SK-N-SH treated with all-trans-retinoic acid at 6 μM for 48 hours (cell line): ENCODE results near the gene PARD3B.

ENCODE experiments used
- ATAC-seq: fragments of 200-7000 bp; cut with Tn5 transposase; 3 replicates; pipeline ENCODE4 v1.9.1; 2020; ENCODE audit warnings: mild to moderate bottlenecking, moderate library complexity
- BACH2 ChIP-seq: fragments of 250-450 bp; sonication (Bioruptor Pico); IDR thresholded peaks from 2 replicates; pipeline ENCODE4 v1.9.0; 2021; ENCODE audit warnings: mild to moderate bottlenecking, borderline replicate concordance
- CSDC2 ChIP-seq: fragments of 250-450 bp; sonication (Bioruptor Pico); IDR thresholded peaks from 2 replicates; pipeline ENCODE4 v1.5.0; 2020; ENCODE audit warnings: mild to moderate bottlenecking, moderate library complexity
- ESRRG ChIP-seq: fragments of 250-450 bp; sonication (Bioruptor Pico); IDR thresholded peaks from 2 replicates; pipeline ENCODE4 v1.6.1; 2021; ENCODE audit warnings: mild to moderate bottlenecking
- GLIS3 ChIP-seq: fragments of 250-450 bp; sonication (Bioruptor Pico); IDR thresholded peaks from 2 replicates; pipeline ENCODE4 v1.5.0; 2020; ENCODE audit warnings: mild to moderate bottlenecking, moderate library complexity
- OSR1 ChIP-seq: fragments of 250-450 bp; sonication (Bioruptor Pico); IDR thresholded peaks from 2 replicates; pipeline ENCODE4 v1.8.0; 2022; ENCODE audit warnings: moderate library complexity, mild to moderate bottlenecking, inconsistent platforms
- PPARA ChIP-seq: fragments of 250-450 bp; sonication (Bioruptor Pico); IDR thresholded peaks from 2 replicates; pipeline ENCODE4 v1.5.0; 2020; ENCODE audit warnings: mild to moderate bottlenecking, borderline replicate concordance
- RARB ChIP-seq: fragments of 250-450 bp; sonication (Bioruptor Pico); IDR thresholded peaks from 2 replicates; pipeline ENCODE4 v1.8.0; 2021; ENCODE audit warnings: mild to moderate bottlenecking, moderate library complexity
- SNAI2 ChIP-seq: fragments of 250-450 bp; sonication (Bioruptor Pico); IDR thresholded peaks from 2 replicates; pipeline ENCODE4 v1.5.0; 2020; ENCODE audit warnings: mild to moderate bottlenecking, moderate library complexity
- TCF4 ChIP-seq: fragments of 250-450 bp; sonication (Bioruptor Pico); IDR thresholded peaks from 2 replicates; pipeline ENCODE4 v1.8.0; 2021; ENCODE audit warnings: mild to moderate bottlenecking, moderate library complexity, borderline replicate concordance
- TOX ChIP-seq: fragments of 250-450 bp; sonication (Bioruptor Pico); IDR thresholded peaks from 2 replicates; pipeline ENCODE4 v1.8.0; 2021; ENCODE audit warnings: mild to moderate bottlenecking, moderate library complexity, borderline replicate concordance
- ZC3H10 ChIP-seq: fragments of 250-450 bp; sonication (Bioruptor Pico); IDR thresholded peaks from 2 replicates; pipeline ENCODE4 v1.5.1; 2021; ENCODE audit warnings: mild to moderate bottlenecking, moderate library complexity
- ZFP3 ChIP-seq: fragments of 250-450 bp; sonication (Bioruptor Pico); IDR thresholded peaks from 2 replicates; pipeline ENCODE4 v1.5.0; 2020; ENCODE audit warnings: mild to moderate bottlenecking, moderate library complexity
- ZFP30 ChIP-seq: fragments of 450-650 bp; formaldehyde crosslinking; IDR thresholded peaks from 2 replicates; pipeline ENCODE4 v1.5.0; 2022; ENCODE audit warnings: mild to moderate bottlenecking, moderate library complexity
- ZNF565 ChIP-seq: fragments of 450-650 bp; formaldehyde crosslinking; conservative IDR thresholded peaks from 2 replicates; pipeline ENCODE4 v1.5.0; 2020; ENCODE audit warnings: low read depth, mild to moderate bottlenecking, moderate library complexity
- ZNF8 ChIP-seq: fragments of 450-650 bp; formaldehyde crosslinking; IDR thresholded peaks from 2 replicates; pipeline ENCODE4 v1.5.0; 2020; ENCODE audit warnings: mild to moderate bottlenecking, moderate library complexity
- TF ChIP-seq, protein P1 (sequence below): fragments of 250-450 bp; sonication (Bioruptor Pico); IDR thresholded peaks from 2 replicates; pipeline ENCODE4 v1.8.0; 2020; ENCODE audit warnings: mild to moderate bottlenecking, moderate library complexity, borderline replicate concordance
- TF ChIP-seq, protein P2 (sequence below): fragments of 250-450 bp; sonication (Bioruptor Pico); IDR thresholded peaks from 2 replicates; pipeline ENCODE4 v1.5.1; 2021; ENCODE audit warnings: mild to moderate bottlenecking, moderate library complexity
- TF ChIP-seq, protein P3 (sequence below): fragments of 250-450 bp; sonication (Bioruptor Pico); IDR thresholded peaks from 2 replicates; pipeline ENCODE4 v1.5.0; 2020; ENCODE audit warnings: mild to moderate bottlenecking, moderate library complexity
- TF ChIP-seq, protein P4 (sequence below): fragments of 250-450 bp; sonication (Bioruptor Pico); IDR thresholded peaks from 2 replicates; pipeline ENCODE4 v1.8.0; 2021; ENCODE audit warnings: low read depth, mild to moderate bottlenecking, moderate library complexity, borderline replicate concordance

Gene PARD3B

DNA sequence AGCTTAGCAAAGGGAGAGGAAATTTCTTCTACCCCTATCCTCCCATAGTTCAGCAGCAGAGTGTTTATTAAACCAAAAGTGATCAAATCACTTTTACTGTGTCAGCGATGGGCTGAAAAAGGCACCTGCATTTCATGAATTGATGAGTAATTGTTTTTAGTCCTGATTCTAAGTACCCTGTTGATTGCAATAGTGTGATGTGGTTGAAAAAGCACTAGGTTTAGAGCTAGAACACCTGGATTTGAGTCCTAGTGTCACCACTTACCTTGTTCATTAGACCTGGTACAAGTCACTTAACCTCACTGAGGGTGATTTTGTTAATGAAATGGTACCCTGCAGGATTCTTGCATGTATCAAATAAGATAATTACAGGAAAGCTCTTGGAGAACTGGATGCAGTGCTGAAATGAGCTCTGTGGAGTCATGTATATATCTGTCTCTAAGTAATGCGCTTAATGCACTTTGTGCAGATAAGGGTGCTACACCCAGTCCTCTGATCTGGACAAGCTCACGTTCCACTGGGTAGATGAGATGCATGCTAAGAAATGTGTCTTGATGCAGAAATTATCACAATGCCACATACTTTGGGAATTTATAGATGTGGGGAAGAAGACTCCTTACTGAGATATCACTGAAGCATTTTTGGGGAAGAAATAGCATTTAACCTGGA lies 289.6 kb downstream of the PARD3B start:
- TF ChIP-seq GLIS3 (CRISPR knock-in tag) (no peak), OSR1 (CRISPR knock-in tag) (no peak), ZNF565 (CRISPR knock-in tag) (no peak), ZNF8 (CRISPR knock-in tag) (no peak)
- TF ChIP-seq, protein P1, sequence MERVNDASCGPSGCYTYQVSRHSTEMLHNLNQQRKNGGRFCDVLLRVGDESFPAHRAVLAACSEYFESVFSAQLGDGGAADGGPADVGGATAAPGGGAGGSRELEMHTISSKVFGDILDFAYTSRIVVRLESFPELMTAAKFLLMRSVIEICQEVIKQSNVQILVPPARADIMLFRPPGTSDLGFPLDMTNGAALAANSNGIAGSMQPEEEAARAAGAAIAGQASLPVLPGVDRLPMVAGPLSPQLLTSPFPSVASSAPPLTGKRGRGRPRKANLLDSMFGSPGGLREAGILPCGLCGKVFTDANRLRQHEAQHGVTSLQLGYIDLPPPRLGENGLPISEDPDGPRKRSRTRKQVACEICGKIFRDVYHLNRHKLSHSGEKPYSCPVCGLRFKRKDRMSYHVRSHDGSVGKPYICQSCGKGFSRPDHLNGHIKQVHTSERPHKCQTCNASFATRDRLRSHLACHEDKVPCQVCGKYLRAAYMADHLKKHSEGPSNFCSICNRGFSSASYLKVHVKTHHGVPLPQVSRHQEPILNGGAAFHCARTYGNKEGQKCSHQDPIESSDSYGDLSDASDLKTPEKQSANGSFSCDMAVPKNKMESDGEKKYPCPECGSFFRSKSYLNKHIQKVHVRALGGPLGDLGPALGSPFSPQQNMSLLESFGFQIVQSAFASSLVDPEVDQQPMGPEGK (CRISPR knock-in tag): no peak
- TF ChIP-seq, protein P2, sequence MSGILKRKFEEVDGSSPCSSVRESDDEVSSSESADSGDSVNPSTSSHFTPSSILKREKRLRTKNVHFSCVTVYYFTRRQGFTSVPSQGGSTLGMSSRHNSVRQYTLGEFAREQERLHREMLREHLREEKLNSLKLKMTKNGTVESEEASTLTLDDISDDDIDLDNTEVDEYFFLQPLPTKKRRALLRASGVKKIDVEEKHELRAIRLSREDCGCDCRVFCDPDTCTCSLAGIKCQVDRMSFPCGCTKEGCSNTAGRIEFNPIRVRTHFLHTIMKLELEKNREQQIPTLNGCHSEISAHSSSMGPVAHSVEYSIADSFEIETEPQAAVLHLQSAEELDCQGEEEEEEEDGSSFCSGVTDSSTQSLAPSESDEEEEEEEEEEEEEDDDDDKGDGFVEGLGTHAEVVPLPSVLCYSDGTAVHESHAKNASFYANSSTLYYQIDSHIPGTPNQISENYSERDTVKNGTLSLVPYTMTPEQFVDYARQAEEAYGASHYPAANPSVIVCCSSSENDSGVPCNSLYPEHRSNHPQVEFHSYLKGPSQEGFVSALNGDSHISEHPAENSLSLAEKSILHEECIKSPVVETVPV: no peak
- TF ChIP-seq, all 23 proteins: peak for 0
- ATAC-seq: no peak

DNA sequence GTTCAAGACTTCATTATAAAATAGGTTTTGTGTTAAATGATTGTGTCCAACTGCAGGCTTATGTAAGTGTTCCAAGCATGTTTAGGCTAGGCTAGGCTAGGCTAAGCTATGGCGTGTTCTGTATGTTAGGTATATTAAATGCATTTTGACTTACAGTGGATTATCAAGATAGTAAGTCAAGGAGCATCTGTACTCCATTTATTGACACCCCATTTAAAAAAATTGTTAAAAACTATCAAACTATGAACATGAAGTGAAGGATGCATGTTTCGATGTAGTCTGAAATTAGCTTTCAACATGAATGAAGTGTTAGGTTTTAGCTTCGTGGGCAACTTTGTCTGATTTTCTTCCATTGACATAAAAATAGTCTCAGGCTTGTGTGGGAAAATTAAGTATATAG lies 290.5 kb downstream of the PARD3B start:
- TF ChIP-seq, protein P2: no peak
- TF ChIP-seq, protein P3, sequence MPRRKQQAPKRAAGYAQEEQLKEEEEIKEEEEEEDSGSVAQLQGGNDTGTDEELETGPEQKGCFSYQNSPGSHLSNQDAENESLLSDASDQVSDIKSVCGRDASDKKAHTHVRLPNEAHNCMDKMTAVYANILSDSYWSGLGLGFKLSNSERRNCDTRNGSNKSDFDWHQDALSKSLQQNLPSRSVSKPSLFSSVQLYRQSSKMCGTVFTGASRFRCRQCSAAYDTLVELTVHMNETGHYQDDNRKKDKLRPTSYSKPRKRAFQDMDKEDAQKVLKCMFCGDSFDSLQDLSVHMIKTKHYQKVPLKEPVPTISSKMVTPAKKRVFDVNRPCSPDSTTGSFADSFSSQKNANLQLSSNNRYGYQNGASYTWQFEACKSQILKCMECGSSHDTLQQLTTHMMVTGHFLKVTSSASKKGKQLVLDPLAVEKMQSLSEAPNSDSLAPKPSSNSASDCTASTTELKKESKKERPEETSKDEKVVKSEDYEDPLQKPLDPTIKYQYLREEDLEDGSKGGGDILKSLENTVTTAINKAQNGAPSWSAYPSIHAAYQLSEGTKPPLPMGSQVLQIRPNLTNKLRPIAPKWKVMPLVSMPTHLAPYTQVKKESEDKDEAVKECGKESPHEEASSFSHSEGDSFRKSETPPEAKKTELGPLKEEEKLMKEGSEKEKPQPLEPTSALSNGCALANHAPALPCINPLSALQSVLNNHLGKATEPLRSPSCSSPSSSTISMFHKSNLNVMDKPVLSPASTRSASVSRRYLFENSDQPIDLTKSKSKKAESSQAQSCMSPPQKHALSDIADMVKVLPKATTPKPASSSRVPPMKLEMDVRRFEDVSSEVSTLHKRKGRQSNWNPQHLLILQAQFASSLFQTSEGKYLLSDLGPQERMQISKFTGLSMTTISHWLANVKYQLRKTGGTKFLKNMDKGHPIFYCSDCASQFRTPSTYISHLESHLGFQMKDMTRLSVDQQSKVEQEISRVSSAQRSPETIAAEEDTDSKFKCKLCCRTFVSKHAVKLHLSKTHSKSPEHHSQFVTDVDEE (CRISPR knock-in tag): no peak
- TF ChIP-seq ZNF565 (CRISPR knock-in tag) (no peak), OSR1 (CRISPR knock-in tag) (no peak), CSDC2 (CRISPR knock-in tag) (no peak), ESRRG (CRISPR knock-in tag) (no peak), GLIS3 (CRISPR knock-in tag) (no peak)
- TF ChIP-seq, protein P4, sequence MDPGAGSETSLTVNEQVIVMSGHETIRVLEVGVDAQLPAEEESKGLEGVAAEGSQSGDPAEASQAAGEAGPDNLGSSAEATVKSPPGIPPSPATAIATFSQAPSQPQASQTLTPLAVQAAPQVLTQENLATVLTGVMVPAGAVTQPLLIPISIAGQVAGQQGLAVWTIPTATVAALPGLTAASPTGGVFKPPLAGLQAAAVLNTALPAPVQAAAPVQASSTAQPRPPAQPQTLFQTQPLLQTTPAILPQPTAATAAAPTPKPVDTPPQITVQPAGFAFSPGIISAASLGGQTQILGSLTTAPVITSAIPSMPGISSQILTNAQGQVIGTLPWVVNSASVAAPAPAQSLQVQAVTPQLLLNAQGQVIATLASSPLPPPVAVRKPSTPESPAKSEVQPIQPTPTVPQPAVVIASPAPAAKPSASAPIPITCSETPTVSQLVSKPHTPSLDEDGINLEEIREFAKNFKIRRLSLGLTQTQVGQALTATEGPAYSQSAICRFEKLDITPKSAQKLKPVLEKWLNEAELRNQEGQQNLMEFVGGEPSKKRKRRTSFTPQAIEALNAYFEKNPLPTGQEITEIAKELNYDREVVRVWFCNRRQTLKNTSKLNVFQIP: no peak
- TF ChIP-seq, all 23 proteins: peak for 0
- ATAC-seq: no peak

DNA sequence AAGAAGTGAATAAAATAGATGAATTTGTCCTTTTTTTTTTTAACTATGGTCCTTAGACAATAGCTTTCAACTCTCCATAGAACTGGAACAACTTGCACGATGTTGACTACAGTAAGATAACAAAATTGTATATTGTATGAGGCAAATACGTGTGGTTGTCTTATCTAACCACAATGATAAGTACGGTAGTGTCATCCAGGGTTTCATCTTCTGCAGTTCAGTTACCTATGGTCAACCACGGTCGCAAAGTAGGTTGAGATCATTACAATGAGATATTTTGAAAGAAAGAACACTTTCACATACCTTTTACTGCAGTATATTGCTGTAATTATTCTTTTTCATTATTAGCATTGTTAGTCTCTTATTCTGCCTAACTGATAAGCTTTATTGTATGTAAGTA lies 295.2 kb downstream of the PARD3B start:
- TF ChIP-seq SNAI2 (CRISPR knock-in tag) (no peak), RARB (CRISPR knock-in tag) (no peak), ESRRG (CRISPR knock-in tag) (no peak), GLIS3 (CRISPR knock-in tag) (no peak)
- no peak for ATAC-seq

DNA sequence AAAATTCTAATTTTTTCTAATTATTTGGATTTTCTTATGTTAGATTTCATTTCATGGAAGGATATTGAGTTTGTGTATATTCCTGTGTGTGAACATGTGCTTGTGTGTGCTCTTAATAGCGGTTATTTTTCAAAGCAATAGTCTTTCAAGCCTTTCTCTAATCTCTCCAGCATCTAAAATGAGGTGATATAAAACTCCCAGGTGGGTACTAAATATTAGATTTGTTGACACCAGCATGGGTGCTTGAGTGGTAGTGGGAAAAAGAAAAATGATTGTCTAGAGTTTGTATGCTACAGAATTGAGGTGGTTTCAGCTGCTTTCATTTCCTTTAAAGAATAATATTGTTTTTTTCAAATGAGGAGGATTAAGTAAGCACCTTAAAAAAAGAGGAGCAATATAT lies 296.8 kb downstream of the PARD3B start:
- ATAC-seq: no peak
- TF ChIP-seq SNAI2 (CRISPR knock-in tag): no peak
- no peak for TF ChIP-seq ZC3H10

DNA sequence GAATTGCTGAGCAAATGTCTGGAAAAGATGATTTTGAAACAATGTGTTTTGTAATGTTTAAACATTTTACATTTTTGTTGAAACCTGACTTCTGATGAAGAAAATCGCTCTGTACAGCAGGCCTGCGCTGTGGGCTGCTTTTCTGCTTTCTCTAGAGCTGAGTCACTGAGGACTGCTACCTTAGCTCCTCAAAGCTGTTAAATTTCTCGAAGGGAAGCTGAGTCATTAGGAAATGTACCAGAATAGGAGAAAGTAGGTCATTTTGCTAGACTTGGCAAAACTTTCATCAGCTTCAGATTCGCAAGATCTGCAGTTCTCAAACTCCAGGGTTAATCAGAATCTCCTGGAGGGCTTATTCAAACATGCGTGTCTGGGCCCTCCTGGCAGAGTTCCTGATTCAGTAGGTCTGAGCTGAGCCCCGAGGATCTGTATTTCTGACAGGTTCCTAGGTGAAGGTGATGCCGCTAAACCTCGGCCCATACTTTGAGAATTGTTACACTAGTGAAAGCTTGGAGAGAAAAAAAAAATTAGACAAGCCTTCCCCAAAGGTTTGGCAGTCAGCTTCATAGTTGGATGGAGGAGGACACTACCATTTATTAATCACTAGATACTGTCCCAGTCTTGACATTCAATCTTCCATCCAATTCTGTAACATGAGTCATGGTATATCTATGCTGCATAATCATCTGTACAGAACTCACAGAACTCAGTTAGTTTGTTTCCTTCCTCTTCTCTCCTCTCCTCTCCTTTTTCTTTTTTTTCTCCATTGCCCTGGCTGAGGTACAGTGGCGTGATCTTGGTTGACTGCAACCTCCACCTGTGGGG lies 297.6 kb downstream of the PARD3B start:
- ATAC-seq: peak; percentile 98
- no peak for TF ChIP-seq ZNF565 (CRISPR knock-in tag)
- TF ChIP-seq, protein P4: no peak
- TF ChIP-seq, protein P1 (CRISPR knock-in tag): no peak
- no peak for TF ChIP-seq BACH2 (CRISPR knock-in tag)
- no peak for TF ChIP-seq CSDC2 (CRISPR knock-in tag)
- no peak for TF ChIP-seq TCF4 (CRISPR knock-in tag)
- TF ChIP-seq TOX (CRISPR knock-in tag): no peak
- no peak for TF ChIP-seq ZNF8 (CRISPR knock-in tag)
- TF ChIP-seq PPARA (CRISPR knock-in tag): no peak
- no peak for TF ChIP-seq OSR1 (CRISPR knock-in tag)
- no peak for TF ChIP-seq ZFP3 (CRISPR knock-in tag)
- no peak for TF ChIP-seq ZFP30 (CRISPR knock-in tag)
